Activated CD4-positive, alpha-beta T cell treated with anti-CD3 and anti-CD28 coated beads, Interleukin-2, amount 50 U/mL, for 16 hours (primary cell): Measurements from ENCODE around the gene RAD51B.
A peak's percentile ranks its signal among the peaks of the same experiment; 100 is the strongest.
"Not testable (repeated sequence)": the region's sequence is repeated elsewhere in the genome, so short reads cannot be mapped to it uniquely, and the experiment has no call there.

ENCODE experiments used
- DNase-seq: peaks from one replicate; pipeline ENCODE4 v3.0.0-alpha.2; 2020

Gene RAD51B

GRCh38 chr14:68186500-68187276, 367.1 kb downstream of the RAD51B start:
- DNase-seq = not testable (repeated sequence)

- DNase-seq = no peak
Observed at GRCh38 chr14:68188174-68188573, 368.6 kb downstream of the RAD51B start.

- no peak for DNase-seq
Observed at GRCh38 chr14:68190032-68190431, 370.5 kb downstream of the RAD51B start.

- no peak for DNase-seq
Observed at GRCh38 chr14:68191567-68192321, 372.2 kb downstream of the RAD51B start.

GRCh38 chr14:68192935-68193334, 373.4 kb downstream of the RAD51B start:
- DNase-seq = no peak

GRCh38 chr14:68193970-68194681, 374.5 kb downstream of the RAD51B start:
- no peak for DNase-seq

- no peak for DNase-seq
Observed at GRCh38 chr14:68195126-68195525, 375.5 kb downstream of the RAD51B start.

- no peak for DNase-seq
Observed at GRCh38 chr14:68198713-68199495, 379.3 kb downstream of the RAD51B start.

GRCh38 chr14:68199554-68200151, 380.1 kb downstream of the RAD51B start:
- no peak for DNase-seq

GRCh38 chr14:68203871-68204270, 384.3 kb downstream of the RAD51B start:
- no peak for DNase-seq

- DNase-seq = no peak
Observed at GRCh38 chr14:68208218-68208617, 388.6 kb downstream of the RAD51B start.

- peak; percentile 14 for DNase-seq
Observed at GRCh38 chr14:68208626-68209317, 389.2 kb downstream of the RAD51B start.

- peak; percentile 87 for DNase-seq
Observed at GRCh38 chr14:68210729-68211299, 391.2 kb downstream of the RAD51B start.

- DNase-seq = no peak
Observed at GRCh38 chr14:68211421-68211820, 391.8 kb downstream of the RAD51B start.

GRCh38 chr14:68211886-68212285, 392.3 kb downstream of the RAD51B start:
- no peak for DNase-seq

- no peak for DNase-seq
Observed at GRCh38 chr14:68212361-68212760, 392.8 kb downstream of the RAD51B start.

- DNase-seq = no peak
Observed at GRCh38 chr14:68214431-68214830, 394.9 kb downstream of the RAD51B start.

- no peak for DNase-seq
Observed at GRCh38 chr14:68215629-68216028, 396.1 kb downstream of the RAD51B start.

GRCh38 chr14:68216079-68216478, 396.5 kb downstream of the RAD51B start:
- no peak for DNase-seq

GRCh38 chr14:68216957-68217356, 397.4 kb downstream of the RAD51B start:
- no peak for DNase-seq

GRCh38 chr14:68217791-68218340, 398.3 kb downstream of the RAD51B start:
- no peak for DNase-seq
